Measurements from ENCODE around the gene SLC12A8.
A peak's percentile ranks its signal among the peaks of the same experiment; 100 is the strongest.

The SLC12A8 gene

GRCh38 chr3:125141596-125142419 lies 70.7 kb downstream of the SLC12A8 start:
- H3K36me3 ChIP-seq (ENCODE audit: control insufficient read depth, low read depth, low read length) = no peaks in the 10 kb centered on the region
- peaks cover 25% of the 10 kb centered on the region for H3K4me1 ChIP-seq (ENCODE audit: control insufficient read depth, low read depth, low read length)
- H3K27ac ChIP-seq (ENCODE audit: low read length) = no peak overlapping the region
- H3K4me3 ChIP-seq (ENCODE audit: low read length) = peak overlapping the region; percentile 45
- no peaks in the 10 kb centered on the region for H3K9me3 ChIP-seq (ENCODE audit: control insufficient read depth, low read depth, low read length)
- peaks cover 30% of the 10 kb centered on the region for H3K27me3 ChIP-seq (ENCODE audit: control insufficient read depth, insufficient read depth, low read length)
- H3K9ac ChIP-seq (ENCODE audit: low read length) = peak overlapping the region; percentile 19

GRCh38 chr3:125140818-125141595 lies 71.5 kb downstream of the SLC12A8 start:
- no peak overlapping the region for H3K27ac ChIP-seq (ENCODE audit: low read length)
- peak overlapping the region; percentile 45 for H3K4me3 ChIP-seq (ENCODE audit: low read length)
- H3K9me3 ChIP-seq (ENCODE audit: control insufficient read depth, low read depth, low read length) = no peaks in the 10 kb centered on the region
- no peaks in the 10 kb centered on the region for H3K36me3 ChIP-seq (ENCODE audit: control insufficient read depth, low read depth, low read length)
- H3K27me3 ChIP-seq (ENCODE audit: control insufficient read depth, insufficient read depth, low read length) = peaks cover 30% of the 10 kb centered on the region
- H3K4me1 ChIP-seq (ENCODE audit: control insufficient read depth, low read depth, low read length) = peaks cover 25% of the 10 kb centered on the region
- peak overlapping the region; percentile 19 for H3K9ac ChIP-seq (ENCODE audit: low read length)

DNA sequence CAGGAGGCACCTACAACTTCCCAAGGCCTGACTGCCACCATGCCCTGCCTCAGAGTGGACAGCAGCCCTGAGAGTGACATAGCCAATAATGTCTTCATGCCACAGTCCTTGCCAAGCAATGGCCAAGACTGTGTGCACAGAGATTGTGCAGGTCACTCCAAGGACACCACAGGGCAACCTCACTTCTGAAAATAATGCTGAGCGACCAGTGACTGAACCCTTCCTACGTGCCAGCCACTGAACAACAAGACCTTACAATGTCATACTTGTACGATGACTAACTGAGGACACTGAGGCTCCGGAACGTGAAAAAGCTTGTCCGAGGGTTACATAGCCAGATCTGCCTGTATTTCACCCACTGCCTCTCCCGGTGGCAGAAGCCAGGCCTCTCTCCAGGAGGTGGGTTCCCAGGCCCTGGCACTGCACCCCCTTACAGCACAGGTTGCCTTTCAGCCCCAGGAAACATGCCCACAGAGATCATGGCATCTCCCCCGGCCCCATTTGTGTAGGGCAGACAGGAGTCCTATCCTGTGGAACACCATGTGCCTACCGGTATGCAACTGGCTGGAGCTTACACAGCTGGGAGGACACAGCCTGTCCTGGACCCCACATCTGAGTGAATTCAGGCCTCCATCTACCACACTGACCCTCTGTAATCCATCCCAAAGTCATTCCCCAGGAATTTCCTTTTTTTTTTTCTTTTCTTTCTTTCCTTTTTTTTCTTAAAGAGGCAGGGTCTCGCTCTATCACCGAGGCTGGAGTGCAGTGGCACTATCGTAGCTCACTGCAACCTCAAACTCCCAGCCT lies 72.3 kb downstream of the SLC12A8 start:
- peaks cover 25% of the 10 kb centered on the region for H3K4me1 ChIP-seq (ENCODE audit: control insufficient read depth, low read depth, low read length)
- no peaks in the 10 kb centered on the region for H3K9me3 ChIP-seq (ENCODE audit: control insufficient read depth, low read depth, low read length)
- H3K9ac ChIP-seq (ENCODE audit: low read length) = no peak overlapping the region
- H3K27ac ChIP-seq (ENCODE audit: low read length) = no peak overlapping the region
- H3K4me3 ChIP-seq (ENCODE audit: low read length) = no peak overlapping the region
- no peaks in the 10 kb centered on the region for H3K36me3 ChIP-seq (ENCODE audit: control insufficient read depth, low read depth, low read length)
- H3K27me3 ChIP-seq (ENCODE audit: control insufficient read depth, insufficient read depth, low read length) = peaks cover 30% of the 10 kb centered on the region

DNA sequence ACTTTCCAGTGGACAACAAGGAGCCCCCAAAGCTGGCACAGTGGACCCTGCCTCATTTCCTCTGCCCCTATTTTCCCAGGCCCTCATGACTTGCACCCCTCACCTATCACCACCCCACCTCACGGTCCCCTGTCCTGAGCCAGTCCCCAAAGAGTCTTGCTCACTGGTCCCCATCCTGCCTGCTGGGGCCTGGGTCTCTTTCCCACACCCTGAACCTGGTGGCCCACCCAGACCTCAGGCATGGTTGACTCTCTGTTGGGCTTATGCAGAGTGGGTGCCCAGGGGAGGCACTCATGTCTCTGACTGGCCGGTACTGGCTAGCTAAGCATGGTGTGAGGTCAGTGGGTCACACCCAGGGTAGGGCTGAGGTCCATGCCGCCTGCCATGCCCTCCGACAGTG lies 73.2 kb downstream of the SLC12A8 start:
- Histone ChIP-seq H3K9me3 (ENCODE audit: control insufficient read depth, low read depth, low read length) (no peaks in the 10 kb centered on the region), H3K9ac (ENCODE audit: low read length) (no peak overlapping the region), H3K27ac (ENCODE audit: low read length) (no peak overlapping the region), H3K27me3 (ENCODE audit: control insufficient read depth, insufficient read depth, low read length) (peaks cover 30% of the 10 kb centered on the region), H3K4me3 (ENCODE audit: low read length) (no peak overlapping the region), H3K36me3 (ENCODE audit: control insufficient read depth, low read depth, low read length) (no peaks in the 10 kb centered on the region), H3K4me1 (ENCODE audit: control insufficient read depth, low read depth, low read length) (peaks cover 19% of the 10 kb centered on the region)

- H3K27ac ChIP-seq (ENCODE audit: low read length) = no peak overlapping the region
- no peaks in the 10 kb centered on the region for H3K9me3 ChIP-seq (ENCODE audit: control insufficient read depth, low read depth, low read length)
- peaks cover 17% of the 10 kb centered on the region for H3K27me3 ChIP-seq (ENCODE audit: control insufficient read depth, insufficient read depth, low read length)
- no peak overlapping the region for H3K4me3 ChIP-seq (ENCODE audit: low read length)
- H3K36me3 ChIP-seq (ENCODE audit: control insufficient read depth, low read depth, low read length) = no peaks in the 10 kb centered on the region
- H3K4me1 ChIP-seq (ENCODE audit: control insufficient read depth, low read depth, low read length) = peaks cover 5% of the 10 kb centered on the region
- H3K9ac ChIP-seq (ENCODE audit: low read length) = no peak overlapping the region
These were observed 75.1 kb downstream of the SLC12A8 start for GRCh38 chr3:125137358-125138033.

GRCh38 chr3:125136966-125137357 lies 75.6 kb downstream of the SLC12A8 start:
- H3K36me3 ChIP-seq (ENCODE audit: control insufficient read depth, low read depth, low read length) = no peaks in the 10 kb centered on the region
- H3K27ac ChIP-seq (ENCODE audit: low read length) = no peak overlapping the region
- H3K4me3 ChIP-seq (ENCODE audit: low read length) = no peak overlapping the region
- no peak overlapping the region for H3K9ac ChIP-seq (ENCODE audit: low read length)
- H3K4me1 ChIP-seq (ENCODE audit: control insufficient read depth, low read depth, low read length) = no peaks in the 10 kb centered on the region
- peaks cover 12% of the 10 kb centered on the region for H3K27me3 ChIP-seq (ENCODE audit: control insufficient read depth, insufficient read depth, low read length)
- H3K9me3 ChIP-seq (ENCODE audit: control insufficient read depth, low read depth, low read length) = no peaks in the 10 kb centered on the region

- no peak overlapping the region for H3K9ac ChIP-seq (ENCODE audit: low read length)
- H3K27ac ChIP-seq (ENCODE audit: low read length) = no peak overlapping the region
- no peaks in the 10 kb centered on the region for H3K9me3 ChIP-seq (ENCODE audit: control insufficient read depth, low read depth, low read length)
- peaks cover 11% of the 10 kb centered on the region for H3K27me3 ChIP-seq (ENCODE audit: control insufficient read depth, insufficient read depth, low read length)
- no peaks in the 10 kb centered on the region for H3K36me3 ChIP-seq (ENCODE audit: control insufficient read depth, low read depth, low read length)
- H3K4me3 ChIP-seq (ENCODE audit: low read length) = no peak overlapping the region
- no peaks in the 10 kb centered on the region for H3K4me1 ChIP-seq (ENCODE audit: control insufficient read depth, low read depth, low read length)
These were observed 76.0 kb downstream of the SLC12A8 start for GRCh38 chr3:125136515-125136914.

DNA sequence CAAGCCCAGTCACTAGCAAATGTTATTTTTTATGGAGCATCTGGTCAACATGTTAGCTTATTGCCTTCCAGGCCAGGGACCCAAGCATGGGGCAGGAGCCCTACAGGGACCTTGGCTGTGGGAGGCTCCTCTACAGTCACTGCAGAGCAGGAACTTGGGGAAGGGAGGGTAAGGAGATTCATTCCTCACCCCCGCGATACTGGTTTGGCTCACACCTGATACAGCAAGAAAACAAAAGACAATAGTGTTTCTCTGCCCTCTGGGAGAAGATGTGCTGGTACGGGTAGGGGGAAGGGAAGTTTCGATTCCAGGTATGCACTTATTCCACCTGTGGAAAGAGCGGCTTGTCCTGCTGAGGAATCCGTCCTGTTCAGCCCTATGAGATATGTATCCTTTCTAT lies 77.6 kb downstream of the SLC12A8 start:
- H3K9me3 ChIP-seq (ENCODE audit: control insufficient read depth, low read depth, low read length) = no peaks in the 10 kb centered on the region
- no peaks in the 10 kb centered on the region for H3K4me1 ChIP-seq (ENCODE audit: control insufficient read depth, low read depth, low read length)

DNA sequence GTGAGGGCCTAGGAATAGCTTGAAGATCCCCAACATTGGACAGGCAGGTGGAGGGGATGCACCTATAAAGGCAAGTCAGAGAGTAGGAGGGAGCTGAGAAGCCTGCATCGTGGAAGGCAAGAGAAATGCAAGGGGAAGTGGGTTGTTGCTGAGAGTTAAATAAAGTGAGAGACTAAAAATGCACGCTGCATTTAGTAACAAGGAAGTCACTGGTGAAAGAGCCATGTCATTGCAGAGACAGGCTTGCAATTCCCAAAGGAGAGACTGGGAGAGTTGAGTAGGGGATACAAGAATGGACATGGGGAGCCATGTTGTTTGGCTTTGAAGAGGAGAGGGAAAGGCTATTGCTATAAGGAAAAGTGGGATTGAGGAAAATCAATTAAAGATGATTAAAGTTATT lies 79.7 kb downstream of the SLC12A8 start:
- no peak overlapping the region for H3K27ac ChIP-seq (ENCODE audit: low read length)
- H3K4me1 ChIP-seq (ENCODE audit: control insufficient read depth, low read depth, low read length) = no peaks in the 10 kb centered on the region
- no peak overlapping the region for H3K9ac ChIP-seq (ENCODE audit: low read length)
- no peaks in the 10 kb centered on the region for H3K27me3 ChIP-seq (ENCODE audit: control insufficient read depth, insufficient read depth, low read length)
- no peaks in the 10 kb centered on the region for H3K36me3 ChIP-seq (ENCODE audit: control insufficient read depth, low read depth, low read length)
- H3K9me3 ChIP-seq (ENCODE audit: control insufficient read depth, low read depth, low read length) = no peaks in the 10 kb centered on the region
- no peak overlapping the region for H3K4me3 ChIP-seq (ENCODE audit: low read length)

More for the DNA sequence above, 77.6 kb downstream of the SLC12A8 start:
- Histone ChIP-seq H3K9ac (ENCODE audit: low read length) (no peak overlapping the region), H3K27me3 (ENCODE audit: control insufficient read depth, insufficient read depth, low read length) (no peaks in the 10 kb centered on the region), H3K4me3 (ENCODE audit: low read length) (no peak overlapping the region), H3K27ac (ENCODE audit: low read length) (no peak overlapping the region), H3K36me3 (ENCODE audit: control insufficient read depth, low read depth, low read length) (no peaks in the 10 kb centered on the region)

- no peaks in the 10 kb centered on the region for H3K27me3 ChIP-seq (ENCODE audit: control insufficient read depth, insufficient read depth, low read length)
- H3K4me1 ChIP-seq (ENCODE audit: control insufficient read depth, low read depth, low read length) = no peaks in the 10 kb centered on the region
- H3K27ac ChIP-seq (ENCODE audit: low read length) = no peak overlapping the region
- no peaks in the 10 kb centered on the region for H3K9me3 ChIP-seq (ENCODE audit: control insufficient read depth, low read depth, low read length)
- H3K4me3 ChIP-seq (ENCODE audit: low read length) = no peak overlapping the region
- H3K9ac ChIP-seq (ENCODE audit: low read length) = no peak overlapping the region
- H3K36me3 ChIP-seq (ENCODE audit: control insufficient read depth, low read depth, low read length) = no peaks in the 10 kb centered on the region
These were observed 83.0 kb downstream of the SLC12A8 start for GRCh38 chr3:125129512-125129997.
